HG03095 (cell line): ENCODE measurements around the gene MAP4K2.

Experiments used
- ATAC-seq: cut with Tn5 transposase; IDR thresholded peaks from one replicate; pipeline ENCODE4 v1.9.1; 2021; ENCODE audit warnings: moderate library complexity; ENCODE audit not compliant: unreplicated experiment

The MAP4K2 gene

DNA sequence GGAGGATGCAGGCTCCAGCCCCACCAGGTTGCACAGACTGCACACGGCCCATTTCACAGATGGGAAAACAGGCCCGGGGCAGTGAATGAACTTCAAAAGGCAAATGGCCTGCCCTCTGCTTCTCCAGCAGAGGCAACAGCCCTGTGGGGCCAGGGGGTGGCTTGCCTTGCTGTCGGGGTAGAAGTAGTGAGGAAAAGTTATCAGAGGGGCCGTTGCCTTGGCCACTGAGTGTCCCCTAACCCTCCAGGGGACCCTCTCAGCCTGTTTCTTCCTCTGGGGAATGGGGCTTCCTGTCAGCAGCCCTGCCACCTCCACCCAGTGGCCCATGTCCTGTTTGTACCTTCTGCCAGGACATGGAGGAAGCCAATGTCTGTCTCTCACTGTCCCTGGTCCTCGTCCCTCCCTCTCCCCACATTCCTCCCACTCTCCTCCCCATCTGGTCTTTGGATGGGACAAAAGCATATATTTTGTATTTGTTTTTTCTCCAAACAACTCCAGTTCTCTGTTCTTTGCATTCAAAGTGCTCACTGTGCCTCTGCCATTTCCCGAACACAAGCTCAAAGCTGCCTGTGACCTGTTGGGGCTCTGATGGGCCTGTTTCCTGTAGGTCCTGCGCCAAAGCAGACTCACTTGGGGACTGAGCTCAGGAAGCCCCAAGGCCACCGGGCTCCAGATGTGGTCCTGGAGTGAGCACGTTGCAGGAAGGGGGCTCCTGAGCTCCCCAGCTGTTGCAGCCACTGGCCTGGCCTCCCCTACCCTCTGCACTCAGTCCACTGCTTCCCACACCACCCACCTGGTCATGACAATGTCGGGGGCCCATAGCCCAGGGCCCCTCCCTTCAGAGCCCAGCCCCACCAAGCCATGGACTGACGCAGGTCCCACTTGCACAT, 9.5 kb downstream of the MAP4K2 start:
- no peak for ATAC-seq

DNA sequence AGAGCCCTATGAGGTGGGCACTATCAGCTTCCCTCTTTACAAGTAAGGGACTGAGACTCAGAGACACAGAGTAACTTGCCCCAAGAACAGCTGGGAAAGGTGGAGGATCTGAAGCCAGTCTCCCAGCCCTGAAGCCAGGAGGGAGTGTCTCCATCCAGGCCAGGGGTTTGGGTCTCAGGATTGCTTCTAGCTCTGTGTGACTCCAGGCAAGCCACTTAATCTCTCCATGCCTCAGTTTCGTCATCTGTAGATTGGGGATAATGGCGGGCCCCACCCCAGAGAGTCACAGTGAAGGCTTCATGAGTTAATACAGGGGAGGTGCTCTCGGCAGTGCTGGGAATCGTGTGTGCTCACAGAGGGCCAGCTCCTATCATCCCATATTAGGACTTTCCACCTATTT, 10.5 kb downstream of the MAP4K2 start:
- ATAC-seq, result no peak

DNA sequence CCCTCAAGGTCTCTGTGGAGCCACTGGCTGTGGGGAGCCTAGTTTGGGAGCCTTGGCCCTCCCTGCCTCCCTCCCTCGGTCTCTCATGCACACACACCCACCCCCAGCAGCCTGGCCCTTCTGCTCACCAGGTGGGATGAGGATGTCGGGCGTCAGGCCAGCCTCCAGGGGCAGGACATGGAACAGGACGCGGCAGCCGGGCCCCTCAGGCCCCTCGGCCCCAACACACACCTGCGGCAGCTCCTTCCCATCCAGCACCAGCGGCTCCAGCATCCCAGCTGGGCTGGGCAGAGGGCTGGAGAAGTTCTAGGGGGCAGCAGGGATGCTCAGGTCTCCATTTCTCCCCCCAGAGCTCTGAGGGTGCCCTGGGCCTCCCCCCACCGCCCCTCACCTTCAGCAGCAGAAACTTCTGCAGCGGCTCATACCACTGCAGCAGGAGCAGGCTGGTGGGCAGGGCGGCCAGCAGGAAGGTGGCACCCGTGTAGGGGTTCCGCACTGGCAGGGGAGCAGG, 11.2 kb downstream of the MAP4K2 start:
- ATAC-seq, result no peak

DNA sequence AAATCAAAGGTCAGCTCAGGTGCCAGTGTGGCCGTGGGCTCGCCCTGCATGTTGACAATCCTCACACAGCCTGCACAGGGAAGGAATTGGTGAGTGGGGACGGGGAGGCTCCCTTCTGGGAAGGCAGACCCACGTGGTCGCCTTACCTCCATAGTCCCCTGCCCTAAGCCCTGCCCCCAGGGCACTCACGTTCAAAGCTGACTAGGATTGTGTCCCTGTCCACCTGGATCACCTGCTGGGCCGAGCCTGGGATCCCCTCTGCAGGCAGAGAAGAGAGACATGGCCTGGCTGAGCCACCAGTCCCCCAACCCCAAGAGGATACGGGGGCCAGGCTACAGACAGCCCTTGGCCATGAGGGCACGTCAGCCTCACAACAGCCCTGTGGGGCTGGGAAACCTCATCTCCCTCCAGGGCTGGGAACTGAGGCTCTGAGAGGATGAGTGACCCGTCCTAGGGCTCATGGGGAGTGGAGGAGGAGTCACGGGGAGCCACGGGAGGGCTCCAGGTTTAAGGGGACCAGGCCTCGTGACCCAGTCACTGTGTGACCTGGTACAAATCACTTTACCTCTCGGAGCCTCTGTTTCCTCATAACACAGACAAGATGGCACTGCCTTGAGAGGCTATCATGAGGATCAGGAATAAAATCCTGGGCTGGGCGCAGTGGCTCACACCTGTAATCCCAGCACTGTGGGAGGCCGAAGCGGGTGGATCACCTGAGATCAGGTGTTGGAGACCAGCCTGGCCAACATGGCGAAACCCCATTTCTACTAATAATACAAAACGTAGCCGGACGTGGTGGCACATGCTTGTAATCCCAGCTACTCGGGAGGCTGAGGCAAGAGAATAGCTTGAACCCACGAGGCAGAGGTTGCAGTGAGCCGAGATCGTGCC, 12.6 kb downstream of the MAP4K2 start:
- ATAC-seq, result no peak

DNA sequence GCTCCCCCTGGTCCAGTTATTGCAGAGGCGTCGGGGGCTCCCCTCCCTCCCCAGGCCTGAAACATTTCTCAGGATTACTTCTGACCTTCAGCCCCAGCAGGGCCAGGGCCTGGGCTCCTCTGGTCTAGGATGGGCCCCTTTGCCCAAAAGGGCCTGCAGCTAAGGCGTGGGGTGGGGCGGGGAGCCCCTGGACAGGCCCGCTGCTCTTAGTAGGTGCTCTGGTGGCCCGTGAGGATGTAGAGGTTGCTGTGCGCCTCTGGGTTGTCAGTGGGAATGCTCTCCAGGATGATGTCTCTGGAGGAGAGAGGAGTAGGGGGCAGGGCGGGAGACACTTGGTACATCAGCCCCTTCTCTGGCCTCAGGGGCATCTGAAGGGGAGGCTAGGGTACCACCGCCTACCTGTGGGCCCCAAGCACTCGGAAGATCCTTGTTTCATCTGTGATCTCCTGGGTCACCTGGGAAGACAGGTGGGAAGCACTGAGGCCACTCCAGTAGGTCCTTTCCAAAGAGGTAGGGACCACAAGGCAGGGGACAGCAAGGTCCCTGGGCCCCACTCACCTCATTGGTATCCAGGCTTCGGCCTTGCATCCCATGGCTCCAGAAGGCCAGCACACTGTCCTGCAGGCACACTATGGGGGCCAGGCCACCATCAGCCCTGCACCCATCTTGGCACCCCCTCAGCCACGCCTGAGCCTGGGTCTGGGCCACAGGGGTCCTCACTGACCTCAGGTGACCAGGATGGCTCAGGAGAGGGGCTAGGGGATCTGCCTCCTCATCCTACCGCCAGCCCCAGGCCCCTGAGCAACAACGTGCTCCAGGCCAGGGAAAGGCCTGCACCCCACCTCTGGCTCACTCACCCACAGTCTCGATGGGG, 13.4 kb downstream of the MAP4K2 start:
- ATAC-seq, result no peak

DNA sequence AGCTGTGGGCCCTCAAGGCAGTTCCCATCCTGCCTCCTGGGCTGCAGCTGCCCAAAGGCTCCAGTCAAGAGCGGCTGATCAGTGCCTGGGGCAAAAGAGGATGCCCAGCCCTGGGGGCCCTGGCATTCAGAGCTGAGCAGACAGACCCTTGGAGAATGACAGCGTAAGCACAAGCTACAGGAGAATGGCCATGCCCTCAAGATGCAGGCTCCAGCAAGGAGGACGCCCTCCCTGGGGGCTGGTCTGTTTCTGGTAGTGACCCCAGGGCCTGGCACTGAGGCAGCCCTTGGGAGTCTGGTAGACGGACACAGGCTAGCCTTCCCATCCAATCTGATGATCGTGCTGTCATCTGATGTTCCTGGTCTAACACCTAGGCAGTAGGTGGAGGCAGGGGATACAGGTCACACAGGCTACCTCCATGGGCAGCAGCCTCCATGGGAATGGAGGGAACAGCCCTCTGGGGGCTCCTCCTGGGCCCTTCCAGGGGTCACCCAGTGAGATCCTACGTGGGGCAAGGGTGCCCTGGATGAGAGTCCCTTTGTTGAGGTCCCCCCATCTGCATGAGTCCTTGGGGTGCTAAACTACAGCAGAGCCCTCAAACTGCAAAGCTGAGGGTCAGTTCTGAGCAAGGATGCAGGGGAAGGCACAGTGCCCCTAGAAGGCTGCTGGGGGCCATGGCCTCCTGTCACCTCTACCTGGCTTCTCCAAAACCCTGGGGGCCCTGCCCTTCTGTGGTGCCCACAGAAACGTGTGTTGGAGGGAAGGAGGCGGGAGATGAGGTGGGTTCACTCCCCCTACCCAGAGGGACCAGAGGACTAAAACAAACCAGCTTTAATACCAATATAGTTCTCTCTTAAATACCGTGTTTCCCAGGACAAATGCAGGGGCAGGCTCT, 14.4 kb downstream of the MAP4K2 start:
- no peak for ATAC-seq

DNA sequence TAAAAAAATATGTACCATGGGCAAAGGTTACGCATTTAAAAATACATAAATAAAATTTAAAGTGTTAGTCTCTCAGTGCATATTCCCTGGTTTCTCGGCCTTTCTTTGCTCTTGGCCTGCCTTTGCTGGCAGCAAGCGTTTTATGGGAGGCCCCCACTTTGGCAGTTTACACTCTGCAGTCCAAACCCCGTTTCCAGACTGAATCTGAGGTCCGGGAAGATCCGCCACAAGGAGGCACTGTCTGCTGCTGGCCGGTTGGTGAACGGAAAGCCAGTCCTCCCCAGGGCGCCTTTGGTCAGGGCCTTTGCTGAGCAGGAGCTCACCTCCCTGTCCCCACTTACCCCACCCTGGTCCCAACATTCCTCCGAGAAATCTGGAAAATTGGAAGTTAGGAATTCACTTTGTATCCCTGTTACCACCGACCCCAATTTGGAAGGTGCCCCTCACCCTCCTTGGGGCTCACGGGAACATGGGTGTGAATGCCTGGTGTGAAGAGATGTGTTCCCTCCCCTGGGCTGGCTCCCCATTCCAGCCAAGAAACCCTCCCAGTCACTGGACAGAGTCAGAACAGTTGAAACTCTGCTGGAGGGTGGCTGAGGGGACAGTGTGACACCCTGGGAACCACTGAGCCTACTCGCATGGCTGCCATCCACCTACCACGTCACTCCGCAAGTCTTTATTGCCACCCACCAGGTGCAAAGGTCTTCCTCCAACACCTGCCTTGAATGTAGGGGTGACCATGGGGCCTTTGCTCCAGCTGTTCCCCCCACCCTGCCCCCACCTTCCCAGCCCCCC, 15.3 kb downstream of the MAP4K2 start:
- no peak for ATAC-seq

DNA sequence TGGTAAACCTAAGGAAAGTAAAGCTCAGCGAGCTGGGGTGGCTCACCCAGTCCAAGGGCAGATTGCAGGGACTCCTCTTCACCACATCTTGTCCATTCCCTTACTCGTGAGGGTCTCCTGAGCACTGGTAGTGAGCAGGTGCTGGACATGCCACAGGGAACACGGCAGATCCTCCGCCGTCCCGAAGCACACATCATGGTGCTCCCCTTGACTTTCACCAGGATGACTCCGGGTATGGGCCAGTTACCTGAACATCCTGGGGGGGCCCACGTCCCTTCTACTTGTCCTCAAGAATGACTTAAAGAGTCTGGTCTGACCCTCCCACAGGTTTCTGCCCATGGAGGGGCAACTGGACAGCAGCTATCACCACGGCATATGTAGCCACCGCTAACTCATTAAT, 16.7 kb downstream of the MAP4K2 start:
- no peak for ATAC-seq

DNA sequence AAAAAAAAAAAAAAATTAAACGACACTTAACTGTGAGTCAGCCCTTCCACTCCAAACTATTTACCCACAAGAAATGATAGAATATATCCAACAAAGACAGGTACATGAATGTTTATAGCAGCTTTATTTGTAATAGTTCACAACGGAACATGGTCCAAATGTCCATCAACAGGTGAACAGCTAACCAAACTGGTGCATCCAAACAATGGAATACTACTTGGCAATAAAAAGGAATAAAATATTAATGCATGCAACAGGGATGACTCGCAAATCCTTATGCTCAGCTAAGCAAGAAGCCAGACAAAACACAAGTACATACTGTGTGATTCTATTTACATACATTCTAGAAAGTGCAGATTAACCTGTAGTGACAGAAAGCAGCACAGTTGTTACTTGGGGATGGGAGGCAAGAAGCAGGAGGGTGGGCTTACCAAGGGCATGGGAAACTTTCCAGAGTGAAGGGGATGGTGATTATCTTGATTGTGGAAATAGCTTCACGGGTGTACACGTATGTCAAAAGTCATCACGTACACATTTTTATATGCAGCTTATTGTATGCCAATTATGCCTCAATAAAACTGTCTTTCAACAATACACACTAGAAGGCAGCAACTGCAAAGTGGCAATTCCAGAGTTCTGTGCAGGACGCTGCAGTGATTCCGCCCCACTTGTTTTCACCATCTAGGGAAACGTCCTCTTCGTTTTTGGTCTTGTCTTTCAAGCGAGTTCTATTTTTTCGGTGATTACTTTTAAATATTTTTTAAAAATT, 18.0 kb downstream of the MAP4K2 start:
- no peak for ATAC-seq

DNA sequence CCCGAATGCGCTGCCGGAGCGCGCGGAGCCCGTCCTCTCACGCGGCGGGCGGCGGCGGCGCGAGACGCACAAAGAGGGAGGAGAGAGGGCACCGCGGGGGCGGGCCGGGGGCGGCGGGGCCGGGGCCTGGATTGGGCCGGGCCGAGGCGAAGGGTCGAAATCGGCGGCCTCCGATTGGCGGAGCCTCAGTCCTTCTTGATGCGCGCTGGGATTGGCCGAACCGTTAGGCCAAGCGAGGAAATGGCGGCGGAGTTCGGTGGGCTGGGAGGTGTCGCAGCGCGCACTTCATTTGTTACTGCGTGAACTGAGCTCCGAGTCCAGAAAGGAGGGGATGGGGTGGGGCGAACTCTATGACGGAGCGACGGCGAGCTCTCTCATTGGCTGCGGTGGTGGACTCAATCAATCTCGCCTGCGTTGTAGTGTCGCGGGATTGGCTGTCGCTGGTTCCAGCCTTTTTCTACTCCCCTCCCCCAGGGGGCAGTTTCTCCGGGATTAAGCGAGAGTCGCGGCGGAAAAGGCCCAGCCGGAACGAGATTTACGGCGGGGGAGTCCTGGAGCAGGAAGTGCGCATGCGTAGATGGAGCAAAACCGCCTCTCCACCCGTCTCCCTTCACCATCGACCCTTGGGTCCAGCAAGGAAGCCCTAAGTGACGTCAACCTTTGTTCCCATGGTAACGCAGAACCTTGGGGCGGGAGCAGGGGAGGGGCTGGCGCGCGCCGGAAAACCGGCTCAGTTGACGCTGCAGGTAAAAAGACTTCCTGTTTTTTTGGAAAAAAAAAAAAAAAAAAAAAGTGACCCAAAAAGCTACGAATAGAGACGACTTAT, 24.3 kb downstream of the MAP4K2 start, which contains the start of gene SF1:
SF1 (minus strand) TSS at position 70 of the 826 bp plus-strand sequence. CDS start 150 bp downstream, outside the sequence.
- ATAC-seq, result peak; percentile 73

DNA sequence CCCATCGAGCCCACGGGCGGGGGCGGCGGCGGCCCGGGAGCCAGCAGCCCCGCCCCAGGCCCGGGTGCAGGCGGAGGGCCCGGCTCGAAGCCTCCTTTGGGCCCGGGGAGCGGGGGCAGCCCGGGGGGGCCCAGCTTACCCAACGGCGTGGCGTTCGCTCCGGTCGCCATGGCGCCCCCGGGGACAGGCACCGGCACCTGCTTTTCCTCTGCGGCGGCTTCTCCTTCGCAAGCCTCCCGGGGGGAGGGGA, 24.9 kb downstream of the MAP4K2 start:
- peak; percentile 14 for ATAC-seq

DNA sequence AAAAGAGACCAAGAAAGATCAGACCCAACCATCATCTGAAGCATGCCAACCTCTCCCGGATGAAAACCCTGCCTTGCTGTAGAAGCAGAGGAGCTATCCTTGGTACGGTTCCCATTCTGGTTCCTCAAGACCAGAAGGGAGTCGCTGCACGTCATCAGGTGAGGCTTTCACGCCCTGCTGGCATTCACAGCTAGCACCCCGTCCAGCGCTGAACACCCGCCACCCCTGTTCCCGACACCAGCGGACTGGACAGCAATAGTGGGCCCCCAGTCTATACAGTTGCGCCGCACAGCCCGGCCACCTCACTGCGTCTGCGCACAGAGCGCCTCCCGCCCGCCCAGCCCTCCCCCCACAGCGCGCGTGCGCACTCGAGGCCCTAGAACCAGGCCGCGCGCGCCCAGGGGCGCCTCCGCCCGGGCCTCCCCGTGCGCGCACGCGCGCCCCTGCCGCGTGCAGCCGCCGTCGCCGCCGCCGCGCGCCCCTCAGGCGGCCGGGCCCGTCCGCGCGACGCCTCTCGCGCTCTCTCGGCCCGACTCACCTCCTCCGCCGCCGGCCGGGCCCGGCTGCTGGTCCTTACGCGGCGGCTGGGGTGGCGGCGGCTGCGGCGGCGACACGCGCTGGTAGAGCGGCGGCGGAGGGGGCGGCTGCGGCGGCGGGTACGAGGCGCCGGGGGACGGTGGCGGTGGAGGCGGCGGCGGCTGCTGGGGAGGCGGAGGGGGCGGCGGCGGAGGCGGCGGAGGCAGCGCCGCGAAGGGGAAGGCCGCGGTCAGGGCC, 25.4 kb downstream of the MAP4K2 start:
- no peak for ATAC-seq

DNA sequence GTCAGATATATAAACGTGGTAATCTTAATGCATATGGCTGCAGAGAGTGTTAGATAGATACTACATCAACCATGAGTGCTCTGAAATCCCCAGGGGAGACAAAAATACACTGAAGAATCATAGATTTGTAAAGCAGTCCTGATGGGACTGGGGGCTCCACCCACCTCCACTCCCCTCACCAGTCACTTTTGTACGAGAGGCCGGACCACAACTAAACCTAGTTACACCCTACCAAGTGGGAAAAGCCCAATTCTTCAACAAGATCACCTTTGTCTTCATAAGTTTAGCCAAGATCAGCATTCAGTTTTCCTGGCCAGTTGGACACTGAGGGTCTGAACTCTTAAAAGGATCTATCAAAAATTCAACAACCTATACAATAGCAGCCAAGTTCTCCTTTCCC, 26.1 kb downstream of the MAP4K2 start:
- ATAC-seq, result no peak

DNA sequence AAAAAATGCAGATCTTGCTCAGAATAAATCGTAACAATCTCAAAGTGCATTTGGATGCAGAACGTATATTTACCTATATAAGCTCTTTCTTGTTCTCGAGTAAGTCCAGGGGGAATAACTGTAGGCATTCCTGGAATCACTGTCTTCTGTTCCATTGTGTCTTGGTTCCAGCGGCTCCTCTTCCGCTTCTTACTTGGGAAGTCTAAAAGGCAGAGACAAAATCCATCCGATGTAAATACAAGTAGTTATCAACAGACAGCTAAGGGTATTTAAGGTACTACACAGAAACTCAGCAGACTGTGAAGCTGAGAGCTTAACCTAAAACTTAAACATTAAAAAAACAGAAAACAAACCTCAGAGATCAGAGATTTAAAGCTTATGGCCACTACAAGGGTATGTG, 26.6 kb downstream of the MAP4K2 start:
- ATAC-seq, result no peak

DNA sequence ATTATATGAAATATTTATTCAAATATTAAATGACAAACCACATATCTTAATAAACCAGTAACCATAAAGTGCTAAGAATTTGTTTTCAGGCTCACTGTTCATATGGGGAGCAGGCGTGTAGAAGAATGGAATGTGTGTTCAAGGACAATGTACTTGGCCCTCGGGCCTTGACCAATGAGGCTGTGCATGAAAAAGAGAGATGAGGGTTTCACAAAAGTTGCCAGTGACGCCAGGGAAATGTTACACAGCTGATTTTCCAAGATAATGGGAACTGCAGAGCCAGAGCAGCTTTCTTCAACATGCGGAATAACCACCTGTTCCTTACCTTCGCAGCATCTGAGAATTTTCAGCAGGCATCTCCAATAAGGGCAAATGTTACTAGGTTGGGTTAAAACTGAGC, 28.9 kb downstream of the MAP4K2 start:
- ATAC-seq, result no peak

DNA sequence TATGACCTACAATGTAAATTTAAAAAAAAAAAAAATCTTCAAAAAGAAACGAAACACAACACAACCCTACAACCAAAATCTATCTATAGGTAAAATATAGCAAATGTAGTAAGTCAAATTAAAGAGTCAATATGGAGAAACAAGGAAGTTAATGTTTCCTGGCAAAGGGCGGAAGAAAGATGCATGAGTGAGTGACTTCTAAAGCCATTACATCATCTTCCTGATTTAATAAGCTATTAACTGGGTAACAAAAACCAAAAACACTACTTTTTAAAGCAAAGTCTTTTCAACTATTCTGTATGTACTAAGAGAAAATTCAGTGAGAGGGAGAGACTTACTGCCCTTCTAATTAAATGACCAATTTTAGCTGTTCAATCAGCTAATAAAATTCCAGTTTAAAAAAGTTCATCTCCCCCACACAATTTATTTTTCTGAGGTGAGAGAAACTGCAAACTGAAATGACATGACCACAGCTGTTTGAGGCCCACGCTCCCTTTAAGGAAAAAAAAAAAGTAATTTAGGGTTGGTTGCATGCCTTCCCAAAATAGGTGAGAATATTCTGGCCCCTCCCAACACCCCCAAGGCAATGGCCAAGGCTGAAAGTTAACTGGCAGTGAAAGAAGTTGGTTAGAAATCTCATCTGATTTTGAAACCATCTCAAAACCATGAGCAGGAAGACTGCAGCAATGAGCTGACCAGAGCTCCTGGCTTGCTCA, 30.6 kb downstream of the MAP4K2 start:
- ATAC-seq, result no peak
